Mesendoderm (in vitro differentiated cells): ENCODE data around the gene CST7.

ENCODE experiments used
- DNase-seq: peaks from one replicate; pipeline ENCODE4 v3.0.0; 2013
- H2AK5ac ChIP-seq: 2 replicates; pipeline ENCODE4 v1.6.1; 2013; ENCODE audit warnings: low read length, inconsistent platforms
- H2BK120ac ChIP-seq: 2 replicates; pipeline ENCODE4 v1.6.1; 2013; ENCODE audit warnings: low read depth, mild to moderate bottlenecking, low read length, moderate library complexity, mixed read lengths
- H2BK15ac ChIP-seq: replicated peaks from 2 replicates; pipeline ENCODE4 v1.6.1; 2013; ENCODE audit warnings: low read depth, mild to moderate bottlenecking, moderate library complexity
- H2BK5ac ChIP-seq: 2 replicates; pipeline ENCODE4 v1.6.1; 2013; ENCODE audit warnings: low read length, inconsistent platforms
- H3K18ac ChIP-seq: 2 replicates; pipeline ENCODE4 v1.6.1; 2013; ENCODE audit warnings: mild to moderate bottlenecking, low read length, mixed read lengths
- H3K23ac ChIP-seq: one replicate; pipeline ENCODE4 v1.6.1; 2013; ENCODE audit warnings: low read length
- H3K27ac ChIP-seq: 2 replicates; pipeline ENCODE4 v1.5.1; 2013; ENCODE audit warnings: low read depth, mild to moderate bottlenecking, inconsistent platforms, low read length, moderate library complexity
- H3K27me3 ChIP-seq: 2 replicates; pipeline ENCODE4 v1.6.1; 2013; ENCODE audit warnings: low read length, control low read depth, mild to moderate bottlenecking, inconsistent platforms; ENCODE audit not compliant: insufficient read depth, poor library complexity
- H3K36me3 ChIP-seq: 2 replicates; pipeline ENCODE4 v1.6.1; 2013; ENCODE audit warnings: low read length, inconsistent platforms; ENCODE audit not compliant: control insufficient read depth, insufficient read depth
- H3K4ac ChIP-seq: one replicate; pipeline ENCODE4 v1.6.1; 2013; ENCODE audit warnings: low read depth, mild to moderate bottlenecking, low read length, moderate library complexity
- H3K4me1 ChIP-seq: 2 replicates; pipeline ENCODE4 v1.6.1; 2013; ENCODE audit warnings: low read depth, low read length, inconsistent platforms; ENCODE audit not compliant: control insufficient read depth
- H3K4me2 ChIP-seq: 2 replicates; pipeline ENCODE4 v1.6.1; 2013; ENCODE audit warnings: low read length
- H3K4me3 ChIP-seq: 2 replicates; pipeline ENCODE4 v1.5.1; 2013; ENCODE audit warnings: mild to moderate bottlenecking, low read length
- H3K56ac ChIP-seq: one replicate; pipeline ENCODE4 v1.6.1; 2013; ENCODE audit warnings: low read length
- H3K79me1 ChIP-seq: 2 replicates; pipeline ENCODE4 v1.6.1; 2013; ENCODE audit warnings: low read length, inconsistent platforms
- H3K79me2 ChIP-seq: 2 replicates; pipeline ENCODE4 v1.6.1; 2013; ENCODE audit warnings: mild to moderate bottlenecking, low read length; ENCODE audit not compliant: control insufficient read depth, insufficient read depth
- H3K9ac ChIP-seq: 2 replicates; pipeline ENCODE4 v1.6.1; 2013; ENCODE audit warnings: low read length, inconsistent platforms
- H4K5ac ChIP-seq: one replicate; pipeline ENCODE4 v1.6.1; 2013; ENCODE audit warnings: low read length
- H4K8ac ChIP-seq: one replicate; pipeline ENCODE4 v1.6.1; 2013; ENCODE audit warnings: low read depth, mild to moderate bottlenecking, control low read depth, low read length, moderate library complexity
- WGBS: extraction: QIAGEN DNeasy Blood & Tissue Kit; methylation state at CpG from one replicate; pipeline ENCODE4 v1.1.7; 2013; ENCODE audit warnings: low lambda C conversion rate, missing lambda C conversion rate; ENCODE audit not compliant: insufficient coverage; ENCODE audit errors: extremely low coverage; 5-methylcytosine and 5-hydroxymethylcytosine counted together

Gene CST7

GRCh38 chr20:24964506-24964840 is 15.4 kb downstream of the CST7 start:
- DNase-seq, result no peak

GRCh38 chr20:24965065-24965919 is 16.2 kb downstream of the CST7 start:
- Histone ChIP-seq H2BK5ac (no peak overlapping the region), H4K8ac (no peak overlapping the region), H3K4ac (no peak overlapping the region), H2AK5ac (no peak overlapping the region), H3K23ac (no peak overlapping the region), H3K4me2 (no peak overlapping the region), H3K79me2 (no peaks in the 10 kb centered on the region), H3K18ac (no peak overlapping the region), H3K9ac (no peak overlapping the region), H3K27me3 (no peaks in the 10 kb centered on the region), H3K4me1 (no peaks in the 10 kb centered on the region), H4K5ac (no peak overlapping the region), H3K56ac (no peak overlapping the region), H3K79me1 (no peaks in the 10 kb centered on the region), H3K27ac (no peak overlapping the region), H2BK15ac (no peak overlapping the region), H3K36me3 (peaks cover 10% of the 10 kb centered on the region), H3K4me3 (no peak overlapping the region), H2BK120ac (no peak overlapping the region)
- no peak for DNase-seq
- no CpG with 5 or more reads among the region's 7 CpGs for WGBS

More at GRCh38 chr20:24964506-24964840, 15.4 kb downstream of the CST7 start:
- Histone ChIP-seq H3K18ac (no peak overlapping the region), H3K36me3 (peaks cover 8% of the 10 kb centered on the region), H2AK5ac (no peak overlapping the region), H3K27me3 (no peaks in the 10 kb centered on the region), H3K4me1 (no peaks in the 10 kb centered on the region), H3K9ac (no peak overlapping the region), H3K56ac (no peak overlapping the region), H3K79me1 (no peaks in the 10 kb centered on the region), H2BK5ac (no peak overlapping the region), H4K5ac (no peak overlapping the region), H2BK15ac (no peak overlapping the region), H3K4me2 (no peak overlapping the region), H3K4ac (no peak overlapping the region), H3K23ac (no peak overlapping the region), H3K4me3 (no peak overlapping the region), H3K79me2 (no peaks in the 10 kb centered on the region), H3K27ac (no peak overlapping the region), H4K8ac (no peak overlapping the region), H2BK120ac (no peak overlapping the region)
- no CpG with 5 or more reads among the region's 9 CpGs for WGBS

GRCh38 chr20:24966317-24967012 is 17.4 kb downstream of the CST7 start:
- H3K4ac ChIP-seq, result no peak overlapping the region
- H3K23ac ChIP-seq, result no peak overlapping the region
- no CpG with 5 or more reads among the region's 15 CpGs for WGBS
- H3K79me2 ChIP-seq, result no peaks in the 10 kb centered on the region
- H3K79me1 ChIP-seq, result no peaks in the 10 kb centered on the region
- no peak overlapping the region for H2AK5ac ChIP-seq
- H4K8ac ChIP-seq, result no peak overlapping the region
- no peaks in the 10 kb centered on the region for H3K27me3 ChIP-seq
- no peak overlapping the region for H4K5ac ChIP-seq
- H3K36me3 ChIP-seq, result peaks cover 10% of the 10 kb centered on the region
- H3K18ac ChIP-seq, result no peak overlapping the region
- no peak overlapping the region for H3K4me3 ChIP-seq
- no peak overlapping the region for H3K9ac ChIP-seq
- no peak for DNase-seq
- no peak overlapping the region for H3K27ac ChIP-seq
- no peaks in the 10 kb centered on the region for H3K4me1 ChIP-seq
- no peak overlapping the region for H2BK5ac ChIP-seq
- H2BK120ac ChIP-seq, result no peak overlapping the region
- no peak overlapping the region for H3K4me2 ChIP-seq
- no peak overlapping the region for H3K56ac ChIP-seq
- H2BK15ac ChIP-seq, result no peak overlapping the region

GRCh38 chr20:24968278-24968800 is 19.3 kb downstream of the CST7 start:
- no peak overlapping the region for H4K8ac ChIP-seq
- H2BK120ac ChIP-seq, result no peak overlapping the region
- H3K4me2 ChIP-seq, result no peak overlapping the region
- H3K36me3 ChIP-seq, result peaks cover 10% of the 10 kb centered on the region
- no peak overlapping the region for H3K4me3 ChIP-seq
- no peak overlapping the region for H3K4ac ChIP-seq
- H3K23ac ChIP-seq, result no peak overlapping the region
- H3K79me1 ChIP-seq, result no peaks in the 10 kb centered on the region
- no peaks in the 10 kb centered on the region for H3K4me1 ChIP-seq
- no peak overlapping the region for H2AK5ac ChIP-seq
- H2BK5ac ChIP-seq, result no peak overlapping the region
- no peak overlapping the region for H3K9ac ChIP-seq
- no peaks in the 10 kb centered on the region for H3K79me2 ChIP-seq
- WGBS, result no CpG with 5 or more reads among the region's 5 CpGs
- H3K27me3 ChIP-seq, result no peaks in the 10 kb centered on the region
- H3K56ac ChIP-seq, result no peak overlapping the region
- H3K27ac ChIP-seq, result no peak overlapping the region
- no peak overlapping the region for H4K5ac ChIP-seq
- no peak for DNase-seq
- no peak overlapping the region for H3K18ac ChIP-seq
- no peak overlapping the region for H2BK15ac ChIP-seq

GRCh38 chr20:24969186-24970029 is 20.3 kb downstream of the CST7 start:
- no peak overlapping the region for H2AK5ac ChIP-seq
- H3K27me3 ChIP-seq, result no peaks in the 10 kb centered on the region
- no peak overlapping the region for H3K4ac ChIP-seq
- no peak overlapping the region for H4K5ac ChIP-seq
- H3K9ac ChIP-seq, result no peak overlapping the region
- no peak overlapping the region for H4K8ac ChIP-seq
- no peak overlapping the region for H2BK15ac ChIP-seq
- no peak overlapping the region for H2BK5ac ChIP-seq
- no peak overlapping the region for H3K56ac ChIP-seq
- no peak overlapping the region for H3K27ac ChIP-seq
- no peak overlapping the region for H2BK120ac ChIP-seq
- H3K4me1 ChIP-seq, result no peaks in the 10 kb centered on the region
- H3K79me2 ChIP-seq, result no peaks in the 10 kb centered on the region
- H3K4me2 ChIP-seq, result no peak overlapping the region
- no peak overlapping the region for H3K4me3 ChIP-seq
- H3K79me1 ChIP-seq, result no peaks in the 10 kb centered on the region
- no CpG with 5 or more reads among the region's 19 CpGs for WGBS
- peaks cover 10% of the 10 kb centered on the region for H3K36me3 ChIP-seq
- H3K23ac ChIP-seq, result no peak overlapping the region
- H3K18ac ChIP-seq, result no peak overlapping the region
- DNase-seq, result no peak
